Activated CD4-positive, alpha-beta T cell treated with anti-CD3 and anti-CD28 coated beads for 24 hours (primary cell): ENCODE results near the gene C12orf57.
A peak's percentile ranks its signal among the peaks of the same experiment; 100 is the strongest.

Source experiments
- DNase-seq, 2 donors: peaks; one replicate each; pipeline ENCODE4 v3.0.0-alpha.2; 2020; ENCODE audit warnings: low read depth in 2 of 2

The C12orf57 gene

GRCh38 chr12:6953442-6954315 is 9.9 kb downstream of the C12orf57 start:
- DNase-seq, result peak in 1 of 2 donors; percentile 75

GRCh38 chr12:6954316-6955107 is 10.7 kb downstream of the C12orf57 start:
- no peak for DNase-seq

- no peak for DNase-seq
These were observed 11.5 kb downstream of the C12orf57 start for GRCh38 chr12:6955108-6956020.

GRCh38 chr12:6956021-6956727 is 12.4 kb downstream of the C12orf57 start:
- no peak for DNase-seq

- no peak for DNase-seq
These were observed 13.4 kb downstream of the C12orf57 start for GRCh38 chr12:6957151-6957701.

GRCh38 chr12:6957741-6958608 is 14.2 kb downstream of the C12orf57 start:
- no peak for DNase-seq

- DNase-seq, result no peak
These were observed 14.8 kb downstream of the C12orf57 start for GRCh38 chr12:6958609-6959057.

- no peak for DNase-seq
These were observed 15.4 kb downstream of the C12orf57 start for GRCh38 chr12:6959058-6959804.

- no peak for DNase-seq
These were observed 16.2 kb downstream of the C12orf57 start for GRCh38 chr12:6959805-6960592.

GRCh38 chr12:6960593-6961277 is 16.9 kb downstream of the C12orf57 start:
- no peak for DNase-seq

- DNase-seq, result peak; percentile 86 to 89
These were observed 17.5 kb downstream of the C12orf57 start for GRCh38 chr12:6961278-6961694.

GRCh38 chr12:6961695-6962284 is 18.0 kb downstream of the C12orf57 start:
- DNase-seq, result no peak

- DNase-seq, result no peak
These were observed 18.6 kb downstream of the C12orf57 start for GRCh38 chr12:6962285-6963015.

- DNase-seq, result no peak
These were observed 19.4 kb downstream of the C12orf57 start for GRCh38 chr12:6963016-6963731.

- no peak for DNase-seq
These were observed 20.1 kb downstream of the C12orf57 start for GRCh38 chr12:6963791-6964413.
